Memory B cell (primary cell): ENCODE data around the gene NEBL.

Experiments used
- ATAC-seq: fragments of 150-1000 bp; cut with Tn5 transposase; 2 replicates; pipeline ENCODE4 v1.10.0; 2021; ENCODE audit warnings: low read depth, mild to moderate bottlenecking, moderate library complexity
- DNase-seq, 2 donors: peaks; one replicate each; pipeline ENCODE4 v3.0.0; 2022; ENCODE audit warnings: low spot score in 2 of 2
- H3K27ac Mint-ChIP-seq: one replicate; pipeline ENCODE4 v1.8.0; 2022; ENCODE audit warnings: mild to moderate bottlenecking, moderate library complexity, mixed read lengths
- H3K27me3 Mint-ChIP-seq: one replicate; pipeline ENCODE4 v1.8.0; 2022; ENCODE audit warnings: mixed read lengths
- H3K36me3 Mint-ChIP-seq: one replicate; pipeline ENCODE4 v1.8.0; 2022; ENCODE audit warnings: mild to moderate bottlenecking, mixed read lengths
- H3K4me1 Mint-ChIP-seq: one replicate; pipeline ENCODE4 v1.8.0; 2022; ENCODE audit warnings: mixed read lengths
- H3K4me3 Mint-ChIP-seq: one replicate; pipeline ENCODE4 v1.8.0; 2022; ENCODE audit warnings: mild to moderate bottlenecking, moderate library complexity, mixed read lengths
- H3K9me3 Mint-ChIP-seq: one replicate; pipeline ENCODE4 v1.8.0; 2022; ENCODE audit warnings: mixed read lengths

Gene NEBL

GRCh38 chr10:20765066-20765465 is 132.0 kb downstream of the NEBL start:
- no peak for ATAC-seq
- Mint-ChIP-seq H3K27me3 (no peaks in the 10 kb centered on the region), H3K36me3 (no peaks in the 10 kb centered on the region), H3K9me3 (peaks cover 1% of the 10 kb centered on the region), H3K4me1 (no peaks in the 10 kb centered on the region), H3K27ac (no peak overlapping the region), H3K4me3 (no peak overlapping the region)
- DNase-seq = no peak

- Mint-ChIP-seq H3K36me3 (no peaks in the 10 kb centered on the region), H3K4me1 (no peaks in the 10 kb centered on the region), H3K9me3 (peaks cover 9% of the 10 kb centered on the region), H3K27ac (no peak overlapping the region), H3K27me3 (no peaks in the 10 kb centered on the region), H3K4me3 (no peak overlapping the region)
- DNase-seq (no peak), ATAC-seq (no peak)
These were observed 136.7 kb downstream of the NEBL start for GRCh38 chr10:20760460-20760859.

DNA sequence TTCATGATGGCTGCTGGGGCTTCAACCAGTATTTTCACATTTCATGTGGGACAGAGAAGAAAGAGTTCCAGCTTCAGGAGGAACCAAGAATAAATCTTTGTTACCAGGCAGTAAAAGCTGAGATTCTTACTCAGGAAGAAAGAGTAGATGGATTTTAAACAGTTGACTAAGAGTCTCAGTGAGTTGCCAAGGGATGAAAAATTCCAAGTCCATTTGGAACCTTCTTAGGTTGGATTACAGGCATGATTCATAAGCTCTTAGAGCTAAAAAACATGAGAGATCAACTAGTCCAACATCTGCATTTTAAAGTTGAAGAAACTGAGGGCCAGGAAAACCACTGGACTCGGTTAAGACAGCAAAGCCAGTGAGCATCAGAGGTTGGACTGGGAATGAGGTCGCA is 148.6 kb downstream of the NEBL start:
- DNase-seq = no peak
- Mint-ChIP-seq H3K9me3 (peaks cover 8% of the 10 kb centered on the region), H3K27ac (no peak overlapping the region), H3K4me3 (no peak overlapping the region), H3K36me3 (no peaks in the 10 kb centered on the region), H3K4me1 (no peaks in the 10 kb centered on the region), H3K27me3 (no peaks in the 10 kb centered on the region)
- ATAC-seq = no peak

GRCh38 chr10:20747782-20748181 is 149.3 kb downstream of the NEBL start:
- Mint-ChIP-seq H3K27ac (no peak overlapping the region), H3K4me3 (no peak overlapping the region), H3K36me3 (no peaks in the 10 kb centered on the region), H3K27me3 (no peaks in the 10 kb centered on the region), H3K4me1 (no peaks in the 10 kb centered on the region), H3K9me3 (peaks cover 8% of the 10 kb centered on the region)
- ATAC-seq = no peak
- DNase-seq = no peak

DNA sequence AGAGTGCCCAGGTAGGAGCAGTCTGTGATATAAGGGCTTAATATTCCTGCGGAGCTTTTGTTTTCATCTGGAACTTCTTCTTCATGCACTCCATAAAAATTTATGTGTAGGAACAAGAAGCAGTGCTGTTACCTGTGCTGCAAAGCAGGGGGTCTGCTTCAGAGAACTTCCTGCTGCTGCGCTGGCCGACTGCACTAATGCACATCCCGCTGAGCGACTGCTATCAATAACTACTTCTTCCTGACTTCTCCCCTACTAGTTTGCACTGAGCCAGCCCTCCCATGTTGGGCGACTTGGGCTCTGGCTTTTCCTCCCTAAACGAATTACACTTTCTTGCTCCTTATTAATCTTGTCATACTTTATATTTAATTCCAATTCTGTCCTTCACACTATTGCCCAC is 150.3 kb downstream of the NEBL start:
- H3K27ac Mint-ChIP-seq = no peak overlapping the region
- peaks cover 8% of the 10 kb centered on the region for H3K9me3 Mint-ChIP-seq
- no peaks in the 10 kb centered on the region for H3K4me1 Mint-ChIP-seq
- no peak for ATAC-seq
- no peak for DNase-seq
- H3K4me3 Mint-ChIP-seq = no peak overlapping the region
- no peaks in the 10 kb centered on the region for H3K36me3 Mint-ChIP-seq
- H3K27me3 Mint-ChIP-seq = no peaks in the 10 kb centered on the region

DNA sequence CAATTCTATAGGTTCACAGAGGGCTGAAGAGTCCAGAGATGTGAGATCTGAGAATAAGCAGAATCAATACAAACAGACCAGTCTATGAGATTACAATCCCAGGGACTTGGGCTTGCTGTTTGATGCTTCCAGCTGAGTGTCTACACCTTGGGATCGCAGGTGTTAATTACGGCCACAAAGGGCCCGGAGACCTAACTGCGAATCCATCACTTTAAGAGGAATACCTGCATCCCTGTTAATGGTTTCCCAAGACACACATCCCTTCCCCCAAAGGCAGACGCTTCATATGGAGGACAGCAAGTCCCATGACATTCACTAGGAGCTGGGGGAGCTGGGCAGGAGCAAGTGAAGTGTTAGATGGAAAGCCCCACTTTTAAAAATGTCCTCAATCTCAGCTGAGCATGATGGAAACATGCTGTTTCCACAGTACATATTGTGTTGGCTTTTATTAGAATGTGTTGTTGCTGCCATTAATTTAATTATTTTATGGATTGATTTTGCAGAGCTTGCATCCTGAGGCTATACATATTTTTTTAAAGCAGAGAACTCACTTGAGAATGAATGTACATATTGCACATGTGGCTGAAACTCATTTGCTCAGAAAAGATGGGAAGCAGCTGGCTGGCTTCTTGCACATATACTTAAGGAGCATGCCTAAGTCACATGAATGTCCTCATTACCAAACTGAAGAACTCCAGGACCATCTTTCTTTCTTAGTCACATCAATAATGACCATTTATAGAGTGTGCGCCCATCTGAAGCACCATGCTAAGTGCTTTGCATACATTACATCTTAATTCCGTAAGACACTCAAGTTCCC is 151.3 kb downstream of the NEBL start:
- peaks cover 8% of the 10 kb centered on the region for H3K9me3 Mint-ChIP-seq
- DNase-seq (no peak), ATAC-seq (no peak)
- no peak overlapping the region for H3K4me3 Mint-ChIP-seq
- H3K27ac Mint-ChIP-seq = no peak overlapping the region
- no peaks in the 10 kb centered on the region for H3K36me3 Mint-ChIP-seq
- H3K27me3 Mint-ChIP-seq = no peaks in the 10 kb centered on the region
- H3K4me1 Mint-ChIP-seq = no peaks in the 10 kb centered on the region

DNA sequence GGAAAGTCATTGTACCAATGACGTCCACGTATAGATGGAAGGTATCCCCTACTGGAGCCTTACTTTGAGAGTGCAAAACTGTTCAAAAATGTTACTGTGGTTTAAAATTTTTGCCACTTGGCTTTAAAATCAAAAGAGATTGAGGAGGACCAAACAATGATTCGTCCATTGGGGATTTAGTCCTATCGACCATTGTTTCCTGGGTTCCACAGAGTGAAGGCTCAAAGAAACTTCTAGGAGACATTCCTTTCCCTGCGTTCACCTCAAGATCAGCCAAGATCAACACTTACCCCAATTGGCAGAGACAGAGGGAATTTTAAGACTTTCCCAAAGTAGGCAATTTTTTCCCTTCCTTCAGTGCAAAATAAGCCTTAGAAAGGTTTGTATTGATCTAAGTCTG is 152.3 kb downstream of the NEBL start:
- Mint-ChIP-seq H3K4me3 (no peak overlapping the region), H3K27ac (no peak overlapping the region), H3K9me3 (peaks cover 6% of the 10 kb centered on the region), H3K4me1 (no peaks in the 10 kb centered on the region), H3K27me3 (no peaks in the 10 kb centered on the region), H3K36me3 (no peaks in the 10 kb centered on the region)
- no peak for ATAC-seq
- DNase-seq = no peak

- H3K9me3 Mint-ChIP-seq = peaks cover 5% of the 10 kb centered on the region
- no peak for DNase-seq
- no peaks in the 10 kb centered on the region for H3K27me3 Mint-ChIP-seq
- no peak overlapping the region for H3K4me3 Mint-ChIP-seq
- H3K36me3 Mint-ChIP-seq = no peaks in the 10 kb centered on the region
- no peak overlapping the region for H3K27ac Mint-ChIP-seq
- no peak for ATAC-seq
- H3K4me1 Mint-ChIP-seq = no peaks in the 10 kb centered on the region
These were observed 153.2 kb downstream of the NEBL start for GRCh38 chr10:20743942-20744341.

- Mint-ChIP-seq H3K36me3 (no peaks in the 10 kb centered on the region), H3K4me3 (no peak overlapping the region), H3K4me1 (no peaks in the 10 kb centered on the region), H3K27ac (no peak overlapping the region), H3K9me3 (peaks cover 2% of the 10 kb centered on the region), H3K27me3 (no peaks in the 10 kb centered on the region)
- no peak for DNase-seq
- no peak for ATAC-seq
These were observed 154.2 kb downstream of the NEBL start for GRCh38 chr10:20742737-20743541.

- Mint-ChIP-seq H3K9me3 (no peaks in the 10 kb centered on the region), H3K27ac (no peak overlapping the region), H3K4me1 (no peaks in the 10 kb centered on the region), H3K4me3 (no peak overlapping the region), H3K36me3 (no peaks in the 10 kb centered on the region), H3K27me3 (no peaks in the 10 kb centered on the region)
- no peak for DNase-seq
- no peak for ATAC-seq
These were observed 157.0 kb downstream of the NEBL start for GRCh38 chr10:20740120-20740519.

DNA sequence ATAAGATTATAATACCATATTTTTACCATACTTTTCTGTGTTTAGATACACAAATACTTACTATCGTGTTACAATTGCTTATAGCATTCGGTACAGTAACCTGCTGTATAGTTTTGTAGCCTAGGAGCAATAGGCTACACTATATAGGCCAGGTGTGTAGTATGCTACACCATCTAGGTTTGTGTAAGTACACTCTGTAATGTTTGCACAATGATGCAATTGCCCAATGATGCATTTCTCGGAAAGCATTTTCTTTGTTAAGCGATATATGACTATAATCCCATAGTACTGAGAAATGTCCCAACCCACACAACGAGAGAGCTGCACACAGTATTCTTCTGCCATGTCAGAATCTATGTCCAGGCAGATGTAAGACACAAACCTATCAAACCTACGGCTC is 160.0 kb downstream of the NEBL start:
- Mint-ChIP-seq H3K4me1 (no peaks in the 10 kb centered on the region), H3K27me3 (no peaks in the 10 kb centered on the region), H3K27ac (no peak overlapping the region), H3K4me3 (no peak overlapping the region), H3K9me3 (no peaks in the 10 kb centered on the region), H3K36me3 (no peaks in the 10 kb centered on the region)
- ATAC-seq (no peak), DNase-seq (no peak)
